H1 (cell line): ENCODE data around the gene KRTAP9-7. TPM values are rescaled to one million over a fixed set of nuclear protein-coding genes. Genes with fewer than 3 reads are reported as not detected.

Experiments
- CBX8 ChIP-seq: fragments of 300-800, 300-1000 bp; sonication (generic); IDR thresholded peaks from 2 replicates; pipeline ENCODE4 v1.7.1; 2016; ENCODE audit warnings: low read depth, low read length, borderline replicate concordance
- CTBP2 ChIP-seq: IDR thresholded peaks from 2 replicates; pipeline ENCODE4 v1.7.0; 2011; ENCODE audit warnings: borderline replicate concordance, mild to moderate bottlenecking, moderate library complexity, mixed read lengths, low read length; ENCODE audit not compliant: insufficient read depth, insufficient read length
- SRF ChIP-seq: IDR thresholded peaks from 2 replicates; pipeline ENCODE4 v1.6.1; 2011; ENCODE audit warnings: mild to moderate bottlenecking, low read depth, low read length, moderate library complexity
- ZNF274 ChIP-seq: IDR thresholded peaks from 2 replicates; pipeline ENCODE4 v1.7.0; 2012; ENCODE audit warnings: low read length, borderline replicate concordance; ENCODE audit errors: extremely low read depth
- polyA plus RNA-seq, 7 experiments: library from polyadenylated mRNA; depleted of rRNA in 3 of 7; stranded (reverse) in 5 of 7; unstranded in 2 of 7; fragments of >200 nt in 5 of 7; fragments of 200-250 nt in 2 of 7; gene quantifications; 1 replicate in 5 of 7; 2 replicates in 1 of 7; 4 replicates in 1 of 7; pipeline versions ENCODE4 v1.2.1 to v1.2.3, GENCODE V29; 2011 to 2013; ENCODE audit warnings: missing spikeins in 2 of 7, mixed read lengths in 2 of 7
- total RNA-seq: library from RNA; stranded (reverse); fragmentation: NEBNext Ultra II Directional; extraction: Animal tissue kit (Norgen Biotek cat#: 25700); gene quantifications from 2 replicates; pipeline ENCODE4 v1.2.1, GENCODE V29; 2021

KRTAP9-7 gene
- total and polyA plus RNA-seq, 2 of the 8 experiments (the other 6 are each of a cell fraction or from before 2014, with no cell fraction given) = not detected

DNA sequence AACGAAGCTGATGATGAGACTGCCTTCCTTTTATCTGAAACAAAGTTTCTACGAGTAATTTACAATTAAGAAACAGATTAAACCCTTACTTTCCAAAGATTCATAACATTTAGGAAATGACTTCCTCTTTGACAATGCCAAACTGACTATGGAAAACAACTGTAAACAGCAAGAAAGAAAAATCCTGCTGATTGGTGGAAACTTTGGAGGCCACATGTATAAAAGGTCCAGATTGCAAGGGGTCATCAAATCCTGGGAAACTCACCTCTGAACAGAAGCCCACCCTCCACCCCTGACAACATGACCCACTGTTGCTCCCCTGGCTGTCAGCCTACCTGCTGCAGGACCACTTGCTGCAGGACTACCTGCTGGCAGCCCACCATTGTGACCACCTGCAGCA is 10.4 kb upstream of the KRTAP9-7 start, which contains the start of gene KRTAP9-6 (continued):
- TF ChIP-seq ZNF274 = no peak
- no peak for TF ChIP-seq SRF
- TF ChIP-seq CTBP2 = no peak
- no peak for TF ChIP-seq CBX8
